Measurements from ENCODE around the gene GLTP. TPM values are rescaled to one million over a fixed set of nuclear protein-coding genes. Genes with fewer than 3 reads are reported as not detected.
"Not testable (repeated sequence)": the region's sequence is repeated elsewhere in the genome, so short reads cannot be mapped to it uniquely, and the experiment has no call there.

GLTP gene, protein sequence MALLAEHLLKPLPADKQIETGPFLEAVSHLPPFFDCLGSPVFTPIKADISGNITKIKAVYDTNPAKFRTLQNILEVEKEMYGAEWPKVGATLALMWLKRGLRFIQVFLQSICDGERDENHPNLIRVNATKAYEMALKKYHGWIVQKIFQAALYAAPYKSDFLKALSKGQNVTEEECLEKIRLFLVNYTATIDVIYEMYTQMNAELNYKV
- 10 to 100 TPM; 38.8 to 44.7 (median 40.0) TPM for total RNA-seq

DNA sequence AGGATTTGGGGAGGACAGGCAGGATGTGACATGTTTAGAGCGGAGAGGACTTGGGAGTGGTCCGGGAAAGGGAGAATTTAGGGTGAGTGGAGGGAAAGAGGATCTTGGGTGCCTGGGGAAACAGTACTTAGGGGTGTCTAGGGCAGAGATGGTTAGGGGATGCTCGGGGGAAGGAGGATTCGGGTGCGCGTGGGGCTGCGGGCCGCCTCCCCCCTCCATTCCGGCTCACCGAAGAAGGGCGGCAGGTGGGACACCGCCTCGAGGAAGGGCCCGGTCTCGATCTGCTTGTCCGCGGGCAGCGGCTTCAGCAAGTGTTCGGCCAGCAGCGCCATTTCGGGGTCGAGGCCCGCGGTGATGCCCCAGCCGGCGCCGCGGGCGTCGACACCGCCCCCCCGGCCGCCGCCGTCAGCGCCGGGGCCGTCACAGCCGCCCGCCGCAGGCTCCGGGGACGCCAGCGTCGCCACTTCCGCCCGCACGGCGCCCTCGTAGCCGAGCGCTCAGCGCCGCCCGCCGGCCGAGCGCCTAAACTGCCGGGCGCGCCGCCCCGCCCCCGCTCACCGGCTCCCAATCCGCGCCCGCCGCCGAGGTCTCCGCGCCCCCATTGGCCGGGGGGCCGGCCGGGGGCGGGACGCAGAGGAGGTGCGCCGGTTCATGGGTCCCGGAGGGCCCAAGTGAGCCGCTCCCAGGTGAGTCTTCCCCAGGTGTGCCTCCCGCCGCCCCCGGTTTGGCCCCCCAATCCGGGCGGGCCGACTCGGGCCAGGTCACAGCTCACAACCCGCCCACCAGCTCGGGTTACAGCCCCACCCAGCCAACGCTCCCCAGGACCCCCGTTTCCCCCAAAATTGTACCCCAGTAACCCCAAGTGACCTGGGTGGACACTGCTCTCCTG is at the start of gene GLTP:
Gene GLTP (minus strand): TSS at position 499 of the 889 bp plus-strand sequence. CDS start 167 bp downstream, at position 332.
- Mint-ChIP-seq H3K27me3 (ENCODE audit: low read depth) (no peaks in the 10 kb centered on the region), H3K4me1 (ENCODE audit: low read depth) (peaks cover 52% of the 10 kb centered on the region), H3K36me3 (ENCODE audit: insufficient read depth) (peaks cover 2% of the 10 kb centered on the region), H3K9me3 (no peaks in the 10 kb centered on the region), H3K4me3 (peak within 1 kb of the TSS; percentile 96)
- peak; percentile 97 to 98 for ATAC-seq
- DNase-seq: peak; percentile 87

DNA sequence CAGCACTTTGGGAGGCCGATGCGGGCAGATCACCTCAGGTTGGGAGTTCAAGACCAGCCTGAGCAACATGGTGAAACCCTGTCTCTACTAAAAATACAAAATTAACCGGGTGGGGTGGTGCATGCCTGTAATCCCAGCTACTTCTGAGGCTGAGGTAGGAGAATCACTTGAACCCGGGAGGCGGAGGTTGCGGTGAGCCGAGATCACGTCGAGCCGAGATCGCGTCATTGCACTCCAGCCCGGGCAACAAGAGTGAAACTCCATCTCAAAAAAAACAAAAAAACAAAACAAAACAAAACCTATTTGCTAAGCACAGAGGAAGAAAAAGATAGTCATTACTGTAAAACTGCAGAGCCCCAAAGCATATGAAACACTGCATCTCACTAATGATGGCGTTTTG is 49.0 kb upstream of the GLTP start:
- H3K4me1 Mint-ChIP-seq (ENCODE audit: low read depth); H3K4me3 Mint-ChIP-seq; ATAC-seq; DNase-seq; H3K27me3 Mint-ChIP-seq (ENCODE audit: low read depth); H3K9me3 Mint-ChIP-seq: not testable (repeated sequence)
- H3K36me3 Mint-ChIP-seq (ENCODE audit: insufficient read depth): peaks cover 31% of the 10 kb centered on the region

DNA sequence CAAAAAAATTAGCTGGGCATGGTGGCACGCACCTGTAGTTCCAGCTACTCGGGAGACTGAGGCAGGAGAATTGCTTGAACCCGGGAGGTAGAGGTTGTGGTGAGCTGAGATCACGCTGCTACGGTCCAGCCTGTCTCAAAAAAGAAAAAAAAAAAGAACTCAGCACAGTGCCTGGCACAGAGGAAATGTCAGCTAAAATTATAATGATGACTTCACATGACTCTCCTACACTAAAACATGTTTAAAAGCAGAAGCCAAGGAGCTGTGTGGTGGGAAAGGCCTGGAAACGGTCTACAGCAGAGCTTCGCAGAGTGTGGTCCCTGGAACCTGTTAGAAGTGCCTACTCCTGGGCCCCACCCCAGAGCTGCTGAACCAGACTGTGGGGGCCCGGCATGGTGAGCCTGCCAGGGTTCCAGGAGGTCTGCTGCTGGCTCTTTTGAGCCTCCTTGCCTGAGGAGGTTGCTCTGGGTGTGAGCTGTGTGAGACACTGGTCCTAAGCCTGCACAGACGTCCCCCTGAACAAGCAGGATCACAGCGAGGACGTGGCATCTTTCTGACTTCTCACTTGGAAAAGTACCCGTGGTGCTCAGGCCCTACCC is 47.8 kb upstream of the GLTP start:
- no peaks in the 10 kb centered on the region for H3K4me1 Mint-ChIP-seq (ENCODE audit: low read depth)
- H3K27me3 Mint-ChIP-seq (ENCODE audit: low read depth): no peaks in the 10 kb centered on the region
- H3K4me3 Mint-ChIP-seq: no peak overlapping the region
- DNase-seq (no peak), ATAC-seq (no peak)
- no peaks in the 10 kb centered on the region for H3K9me3 Mint-ChIP-seq
- peaks cover 24% of the 10 kb centered on the region for H3K36me3 Mint-ChIP-seq (ENCODE audit: insufficient read depth)

DNA sequence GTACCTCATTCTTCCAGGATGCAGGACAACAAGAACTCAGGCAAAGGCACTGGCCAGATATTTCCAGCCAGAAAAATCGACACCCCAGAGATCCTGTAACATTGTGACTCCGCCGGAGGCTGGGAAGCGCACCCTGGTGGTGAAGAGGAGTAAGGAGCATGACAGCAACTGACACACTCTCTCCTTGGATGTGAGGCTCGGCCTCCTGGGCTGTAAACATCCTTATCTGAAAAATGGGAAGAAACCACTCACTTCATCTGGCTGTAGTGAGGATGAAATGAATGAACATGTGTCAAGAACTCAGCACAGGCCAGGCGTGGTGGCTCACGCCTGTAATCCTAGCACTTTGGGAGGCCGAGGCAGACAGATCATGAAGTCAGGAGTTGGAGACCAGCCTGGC is 47.3 kb upstream of the GLTP start:
- DNase-seq (peak; percentile 31), ATAC-seq (peak; percentile 48 to 65)
- no peaks in the 10 kb centered on the region for H3K27me3 Mint-ChIP-seq (ENCODE audit: low read depth)
- H3K4me3 Mint-ChIP-seq: no peak overlapping the region
- H3K9me3 Mint-ChIP-seq: no peaks in the 10 kb centered on the region
- H3K4me1 Mint-ChIP-seq (ENCODE audit: low read depth): no peaks in the 10 kb centered on the region
- H3K36me3 Mint-ChIP-seq (ENCODE audit: insufficient read depth): peaks cover 22% of the 10 kb centered on the region

DNA sequence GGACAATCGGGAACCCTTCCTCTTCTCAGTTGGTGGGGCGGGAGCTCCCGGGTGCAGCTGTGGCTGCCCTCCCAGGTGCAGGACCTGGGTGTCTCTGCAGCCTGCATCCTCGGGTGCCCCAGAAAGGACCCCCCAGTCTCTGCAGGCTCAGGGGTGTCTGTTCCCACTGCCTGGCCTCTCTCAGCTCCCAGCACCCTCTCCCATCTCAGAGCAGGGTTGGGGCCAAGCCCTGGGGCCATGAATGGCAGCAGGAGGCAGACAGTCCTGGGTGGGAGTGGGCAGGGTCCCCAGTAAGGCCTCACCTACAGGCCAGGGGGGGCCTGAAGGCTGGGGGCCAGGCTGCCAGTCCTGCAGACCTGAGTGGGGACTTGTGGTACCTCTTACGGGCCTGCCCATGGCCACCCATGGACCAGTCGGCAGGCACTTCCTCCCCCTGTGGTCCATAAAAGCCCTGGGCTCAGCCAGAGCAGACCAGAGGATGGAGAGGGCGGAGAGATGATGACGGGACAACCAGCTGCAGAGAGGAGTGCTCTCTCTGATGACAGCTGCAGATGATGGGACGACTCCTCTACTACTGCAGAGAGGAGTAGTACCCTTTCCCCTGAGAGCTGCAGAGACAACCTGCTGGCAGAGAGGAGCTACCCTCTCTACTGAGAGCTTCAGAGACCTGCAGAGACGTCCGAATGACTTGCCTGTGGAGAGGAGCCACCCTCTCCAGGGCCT is 46.3 kb upstream of the GLTP start:
- H3K9me3 Mint-ChIP-seq: no peaks in the 10 kb centered on the region
- peaks cover 15% of the 10 kb centered on the region for H3K36me3 Mint-ChIP-seq (ENCODE audit: insufficient read depth)
- H3K27me3 Mint-ChIP-seq (ENCODE audit: low read depth): no peaks in the 10 kb centered on the region
- H3K4me1 Mint-ChIP-seq (ENCODE audit: low read depth): no peaks in the 10 kb centered on the region
- DNase-seq (no peak), ATAC-seq (no peak)
- H3K4me3 Mint-ChIP-seq: no peak overlapping the region

DNA sequence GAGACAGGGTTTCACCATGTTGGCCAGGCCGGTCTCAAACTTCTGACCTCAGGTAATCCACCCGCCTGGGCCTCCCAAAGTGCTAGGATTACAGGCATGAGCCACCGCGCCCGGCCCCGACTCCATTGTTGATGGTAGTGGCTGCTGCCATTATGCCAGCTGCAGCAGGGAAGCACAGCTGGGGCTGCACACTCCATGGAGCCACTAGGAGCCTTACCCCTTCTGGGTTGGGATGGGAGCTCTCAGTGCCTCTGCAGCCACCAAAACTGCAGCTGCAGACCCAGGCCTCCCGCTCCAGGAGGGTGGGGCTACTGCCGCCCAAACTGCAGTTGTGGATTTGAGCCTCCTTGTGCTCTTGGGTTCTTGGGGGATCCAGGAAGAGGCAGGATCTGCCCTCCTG is 45.7 kb upstream of the GLTP start:
- Mint-ChIP-seq H3K4me3 (no peak overlapping the region), H3K9me3 (no peaks in the 10 kb centered on the region), H3K27me3 (ENCODE audit: low read depth) (no peaks in the 10 kb centered on the region), H3K4me1 (ENCODE audit: low read depth) (no peaks in the 10 kb centered on the region), H3K36me3 (ENCODE audit: insufficient read depth) (peaks cover 13% of the 10 kb centered on the region)
- no peak for DNase-seq
- no peak for ATAC-seq

DNA sequence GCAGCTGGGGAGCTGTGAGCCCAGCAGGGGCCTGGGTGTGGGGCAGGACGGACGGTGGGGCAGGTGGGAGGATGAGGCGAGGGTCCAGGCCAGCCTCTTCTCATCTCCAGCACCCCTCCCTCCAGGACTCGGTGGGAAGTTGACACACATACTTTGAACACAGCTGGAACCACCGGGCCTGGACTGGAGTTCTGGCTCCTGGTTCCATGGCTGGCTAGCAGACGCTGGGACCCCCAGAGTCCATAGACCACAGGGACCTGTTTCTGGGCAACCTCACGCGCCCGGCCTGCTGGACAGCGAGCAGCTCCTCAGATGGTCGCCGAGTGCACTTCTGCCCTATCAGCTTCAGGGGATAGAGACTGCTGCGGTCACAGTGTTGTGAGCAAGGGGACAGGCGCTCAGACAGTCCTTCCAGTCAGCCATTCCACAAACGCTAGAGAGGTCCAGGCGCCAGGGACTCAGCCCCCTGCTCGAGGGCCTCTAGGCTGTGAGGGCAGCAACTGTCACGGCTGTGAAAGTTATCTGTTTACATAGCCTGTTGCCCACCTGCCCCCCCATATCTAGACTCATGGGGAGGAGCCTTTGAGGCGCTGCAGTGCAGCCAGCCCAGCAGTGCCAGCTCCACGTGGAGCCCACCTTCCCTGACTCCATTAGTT is 45.0 kb upstream of the GLTP start:
- H3K36me3 Mint-ChIP-seq (ENCODE audit: insufficient read depth): peaks cover 19% of the 10 kb centered on the region
- no peak for DNase-seq
- H3K4me1 Mint-ChIP-seq (ENCODE audit: low read depth): no peaks in the 10 kb centered on the region
- no peak for ATAC-seq
- H3K27me3 Mint-ChIP-seq (ENCODE audit: low read depth): no peaks in the 10 kb centered on the region
- H3K4me3 Mint-ChIP-seq: no peak overlapping the region
- no peaks in the 10 kb centered on the region for H3K9me3 Mint-ChIP-seq

DNA sequence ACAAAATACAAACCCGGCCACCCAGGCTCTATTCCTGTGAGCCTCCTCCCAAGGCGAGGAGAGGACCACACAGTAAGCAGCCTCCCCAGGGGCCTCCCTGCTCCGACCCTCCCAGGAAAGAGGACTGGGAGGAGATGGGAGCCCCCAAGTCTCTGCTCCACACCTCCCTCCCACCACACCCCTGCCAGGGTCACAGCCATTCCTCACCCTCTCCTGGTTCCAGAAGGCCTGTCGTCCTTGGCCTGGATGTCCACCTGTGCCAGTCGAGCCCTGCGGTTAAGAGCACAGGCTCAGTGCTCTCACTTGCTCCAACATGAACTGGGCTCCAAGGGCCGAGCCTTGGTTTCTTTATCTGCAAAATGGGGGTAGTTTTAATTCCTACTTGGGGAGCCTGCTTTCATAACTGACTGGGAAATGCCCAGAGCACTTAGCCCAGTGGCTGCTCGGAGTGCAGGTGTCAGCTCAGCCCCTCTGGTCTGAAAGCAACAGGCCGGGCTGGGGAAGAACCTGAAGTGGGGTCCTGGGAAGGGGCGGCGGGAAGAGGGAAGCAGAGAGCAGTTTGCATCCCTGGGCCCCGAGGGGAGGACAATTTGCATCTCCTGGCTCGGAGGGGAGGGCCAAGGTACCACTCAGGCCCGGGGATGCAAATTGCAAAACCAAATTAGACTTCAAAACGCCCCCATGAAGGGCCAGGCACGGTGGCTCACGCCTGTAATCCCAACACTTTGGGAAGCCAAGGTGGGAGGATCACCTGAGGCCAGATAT is 43.3 kb upstream of the GLTP start:
- Mint-ChIP-seq H3K4me1 (ENCODE audit: low read depth) (no peaks in the 10 kb centered on the region), H3K9me3 (no peaks in the 10 kb centered on the region), H3K27me3 (ENCODE audit: low read depth) (no peaks in the 10 kb centered on the region), H3K36me3 (ENCODE audit: insufficient read depth) (peaks cover 23% of the 10 kb centered on the region), H3K4me3 (no peak overlapping the region)
- DNase-seq (no peak), ATAC-seq (no peak)

DNA sequence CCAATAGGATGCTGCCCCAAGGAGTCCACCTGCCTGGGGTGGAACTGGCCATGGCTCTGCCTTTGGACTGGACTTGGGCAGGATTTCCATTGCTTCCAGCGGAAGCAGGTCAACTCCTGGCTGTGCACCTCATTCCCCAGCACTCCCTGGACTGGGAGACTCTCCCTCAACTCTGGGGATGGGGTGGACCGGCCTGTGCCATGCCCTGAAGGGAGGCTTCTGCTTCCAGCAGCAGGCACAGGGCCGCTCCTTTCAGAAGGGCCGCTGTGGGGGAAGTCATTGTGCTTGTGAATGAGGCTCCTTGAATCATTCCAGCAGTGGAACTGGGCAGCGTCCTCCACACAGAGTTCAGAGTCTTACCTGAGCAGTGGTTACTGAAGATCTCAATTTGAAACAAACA is 42.7 kb upstream of the GLTP start:
- DNase-seq: no peak
- H3K27me3 Mint-ChIP-seq (ENCODE audit: low read depth): no peaks in the 10 kb centered on the region
- ATAC-seq: no peak
- H3K36me3 Mint-ChIP-seq (ENCODE audit: insufficient read depth): peaks cover 25% of the 10 kb centered on the region
- no peaks in the 10 kb centered on the region for H3K4me1 Mint-ChIP-seq (ENCODE audit: low read depth)
- no peak overlapping the region for H3K4me3 Mint-ChIP-seq
- no peaks in the 10 kb centered on the region for H3K9me3 Mint-ChIP-seq

DNA sequence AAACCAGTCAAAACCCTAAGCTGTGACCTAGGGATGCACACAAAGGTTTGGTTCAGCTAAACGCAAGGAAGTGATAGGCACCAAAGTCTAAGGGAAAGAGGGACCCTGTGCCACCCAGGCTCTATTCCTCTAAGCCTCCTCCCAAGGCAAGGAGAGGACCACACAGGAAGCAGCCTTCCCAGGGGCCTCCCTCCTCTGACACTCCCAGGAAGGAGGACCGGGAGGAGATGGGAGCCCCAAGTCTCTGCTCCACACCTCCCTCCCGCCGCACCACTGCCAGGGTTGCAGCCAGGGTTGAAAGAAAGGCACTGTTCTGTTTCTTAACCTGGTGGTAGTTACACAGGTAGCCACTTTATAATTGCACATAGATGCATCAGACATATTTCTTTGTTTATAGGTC is 41.6 kb upstream of the GLTP start:
- Mint-ChIP-seq H3K4me1 (ENCODE audit: low read depth) (no peaks in the 10 kb centered on the region), H3K9me3 (no peaks in the 10 kb centered on the region), H3K27me3 (ENCODE audit: low read depth) (no peaks in the 10 kb centered on the region), H3K4me3 (no peak overlapping the region), H3K36me3 (ENCODE audit: insufficient read depth) (peaks cover 26% of the 10 kb centered on the region)
- no peak for ATAC-seq
- DNase-seq: no peak

DNA sequence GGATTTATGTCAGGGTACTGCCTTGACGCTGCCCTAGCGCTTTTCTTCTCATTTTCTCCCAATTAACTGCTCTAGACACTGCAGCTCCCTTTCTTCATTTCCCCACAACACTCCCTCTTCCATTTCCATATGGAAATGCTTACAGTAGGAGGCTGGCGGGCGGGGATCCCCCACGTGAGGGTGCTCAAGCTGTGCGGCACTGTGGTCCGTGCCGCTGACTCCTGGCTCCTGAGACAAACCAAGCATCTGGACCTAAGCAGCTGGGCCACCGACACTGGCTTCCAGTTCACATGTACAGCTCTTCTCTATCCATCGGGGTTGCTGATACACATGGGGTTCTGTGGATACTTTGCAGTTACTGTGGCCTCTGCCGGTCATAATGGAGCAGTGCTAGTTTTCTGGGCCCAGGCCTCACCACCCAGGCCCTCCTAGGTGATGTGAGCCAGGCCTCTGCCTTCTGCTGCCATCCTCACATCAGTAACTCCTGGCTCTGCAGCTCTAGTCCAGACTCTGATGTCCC is 40.0 kb upstream of the GLTP start:
- Mint-ChIP-seq H3K4me3 (no peak overlapping the region), H3K9me3 (no peaks in the 10 kb centered on the region), H3K27me3 (ENCODE audit: low read depth) (no peaks in the 10 kb centered on the region), H3K4me1 (ENCODE audit: low read depth) (no peaks in the 10 kb centered on the region), H3K36me3 (ENCODE audit: insufficient read depth) (peaks cover 37% of the 10 kb centered on the region)
- no peak for DNase-seq
- no peak for ATAC-seq

DNA sequence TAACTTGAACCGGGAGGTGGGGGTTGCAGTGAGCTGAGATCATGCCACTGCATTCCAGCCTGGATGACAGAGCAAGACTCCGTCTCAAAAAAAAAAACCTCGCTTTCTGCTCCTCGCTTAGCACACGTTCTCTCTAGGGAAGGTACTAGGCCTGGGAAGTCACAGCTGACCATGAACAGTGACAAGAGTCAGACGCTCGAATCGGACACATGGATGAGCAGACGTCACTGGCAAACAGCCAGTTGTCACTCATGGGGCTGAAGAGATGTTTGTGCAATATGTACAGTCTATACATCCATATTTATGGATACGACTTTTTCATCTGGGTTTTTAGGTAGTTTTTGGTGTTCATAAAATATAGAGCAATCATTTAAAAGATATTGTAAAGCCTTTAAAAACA is 39.1 kb upstream of the GLTP start:
- Mint-ChIP-seq H3K27me3 (ENCODE audit: low read depth) (no peaks in the 10 kb centered on the region), H3K36me3 (ENCODE audit: insufficient read depth) (peaks cover 44% of the 10 kb centered on the region), H3K4me3 (no peak overlapping the region), H3K4me1 (ENCODE audit: low read depth) (no peaks in the 10 kb centered on the region), H3K9me3 (no peaks in the 10 kb centered on the region)
- DNase-seq (no peak), ATAC-seq (no peak)

DNA sequence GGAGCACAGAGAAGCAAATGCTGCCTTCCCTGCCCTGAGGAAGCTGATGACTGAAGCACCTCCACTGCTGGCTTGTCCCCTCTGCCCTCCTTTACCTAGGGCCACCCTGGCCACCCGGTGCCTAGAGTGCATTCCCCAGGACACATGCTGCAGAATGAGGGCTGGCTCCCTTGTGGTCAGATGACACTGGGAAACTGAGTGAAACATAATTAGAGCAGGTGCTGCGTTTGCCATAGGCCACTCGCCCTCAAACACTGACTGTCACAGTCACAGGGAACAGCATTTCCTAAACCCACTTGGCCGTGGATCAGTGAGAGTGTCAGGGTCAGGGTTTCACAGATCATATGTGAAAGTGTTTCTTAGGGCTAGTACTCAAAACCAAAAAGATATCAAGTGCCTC is 35.7 kb upstream of the GLTP start:
- Mint-ChIP-seq H3K9me3 (no peaks in the 10 kb centered on the region), H3K4me3 (no peak overlapping the region), H3K4me1 (ENCODE audit: low read depth) (no peaks in the 10 kb centered on the region), H3K27me3 (ENCODE audit: low read depth) (no peaks in the 10 kb centered on the region), H3K36me3 (ENCODE audit: insufficient read depth) (peaks cover 54% of the 10 kb centered on the region)
- no peak for DNase-seq
- no peak for ATAC-seq
